Measurements from ENCODE around the gene HOXB2.

DNA sequence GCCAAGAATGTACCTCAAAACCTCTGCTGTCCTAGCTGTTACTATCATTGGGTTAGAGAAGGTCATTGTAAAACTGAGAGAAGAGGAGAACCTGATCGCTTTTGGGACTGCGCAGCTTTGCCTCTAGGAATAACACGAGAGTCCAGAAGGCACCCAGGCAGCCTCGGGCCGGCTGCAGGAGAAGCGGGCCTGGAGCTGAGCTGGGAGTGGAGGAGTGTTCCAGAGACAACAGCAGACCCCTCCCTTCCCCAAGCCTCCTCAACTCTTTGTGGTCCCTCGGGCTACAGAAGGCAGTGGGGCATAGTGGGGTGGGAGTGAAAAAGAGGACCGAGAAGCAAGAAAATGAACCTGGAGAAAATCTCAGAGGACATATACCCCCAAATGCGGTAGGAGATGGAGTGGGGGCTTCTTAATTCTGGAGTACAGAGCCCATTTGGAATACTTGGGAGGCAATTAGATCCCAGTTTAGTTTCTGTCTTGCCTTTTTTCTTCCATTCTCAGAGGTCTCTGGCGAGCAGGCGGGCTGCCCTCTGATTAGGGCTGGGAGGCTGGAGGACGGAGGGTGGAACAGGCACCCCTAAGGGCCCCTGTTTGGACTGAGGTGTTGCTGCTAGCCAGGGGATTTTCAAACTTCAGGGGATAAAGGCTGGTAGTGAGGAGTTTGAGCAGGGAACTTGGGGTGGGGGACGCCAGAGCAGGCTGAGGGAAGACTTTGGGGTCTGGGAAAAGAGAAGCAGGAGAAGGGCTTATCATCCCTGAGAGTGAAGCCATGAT, 13.3 kb upstream of the HOXB2 start:
- TF ChIP-seq, protein P1, sequence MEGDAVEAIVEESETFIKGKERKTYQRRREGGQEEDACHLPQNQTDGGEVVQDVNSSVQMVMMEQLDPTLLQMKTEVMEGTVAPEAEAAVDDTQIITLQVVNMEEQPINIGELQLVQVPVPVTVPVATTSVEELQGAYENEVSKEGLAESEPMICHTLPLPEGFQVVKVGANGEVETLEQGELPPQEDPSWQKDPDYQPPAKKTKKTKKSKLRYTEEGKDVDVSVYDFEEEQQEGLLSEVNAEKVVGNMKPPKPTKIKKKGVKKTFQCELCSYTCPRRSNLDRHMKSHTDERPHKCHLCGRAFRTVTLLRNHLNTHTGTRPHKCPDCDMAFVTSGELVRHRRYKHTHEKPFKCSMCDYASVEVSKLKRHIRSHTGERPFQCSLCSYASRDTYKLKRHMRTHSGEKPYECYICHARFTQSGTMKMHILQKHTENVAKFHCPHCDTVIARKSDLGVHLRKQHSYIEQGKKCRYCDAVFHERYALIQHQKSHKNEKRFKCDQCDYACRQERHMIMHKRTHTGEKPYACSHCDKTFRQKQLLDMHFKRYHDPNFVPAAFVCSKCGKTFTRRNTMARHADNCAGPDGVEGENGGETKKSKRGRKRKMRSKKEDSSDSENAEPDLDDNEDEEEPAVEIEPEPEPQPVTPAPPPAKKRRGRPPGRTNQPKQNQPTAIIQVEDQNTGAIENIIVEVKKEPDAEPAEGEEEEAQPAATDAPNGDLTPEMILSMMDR (IDR thresholded peaks at IDR 0.05): no peak
- no peak for TF ChIP-seq JAZF1 (CRISPR knock-in tag; IDR thresholded peaks at IDR 0.05)
- no peak for TF ChIP-seq E2F1 (CRISPR knock-in tag; IDR thresholded peaks at IDR 0.05)
- TF ChIP-seq NR2C2 (CRISPR knock-in tag; IDR thresholded peaks at IDR 0.05): no peak
- no peak for TF ChIP-seq ZNF281 (CRISPR knock-in tag; IDR thresholded peaks at IDR 0.05)
- TF ChIP-seq ZBTB43 (CRISPR knock-in tag; IDR thresholded peaks at IDR 0.05): no peak
- TF ChIP-seq JUN (CRISPR knock-in tag; IDR thresholded peaks at IDR 0.05): no peak
- no peak for TF ChIP-seq CREM (CRISPR knock-in tag; IDR thresholded peaks at IDR 0.05)
- no peak for TF ChIP-seq ESRRA (CRISPR knock-in tag; IDR thresholded peaks at IDR 0.05; ENCODE audit: borderline replicate concordance)
- TF ChIP-seq ZNF263 (CRISPR knock-in tag; IDR thresholded peaks at IDR 0.05; ENCODE audit: low read depth): no peak
- TF ChIP-seq, protein P2, sequence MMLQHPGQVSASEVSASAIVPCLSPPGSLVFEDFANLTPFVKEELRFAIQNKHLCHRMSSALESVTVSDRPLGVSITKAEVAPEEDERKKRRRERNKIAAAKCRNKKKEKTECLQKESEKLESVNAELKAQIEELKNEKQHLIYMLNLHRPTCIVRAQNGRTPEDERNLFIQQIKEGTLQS (CRISPR knock-in tag; conservative IDR thresholded peaks at IDR 0.05): no peak
- TF ChIP-seq, protein P3, sequence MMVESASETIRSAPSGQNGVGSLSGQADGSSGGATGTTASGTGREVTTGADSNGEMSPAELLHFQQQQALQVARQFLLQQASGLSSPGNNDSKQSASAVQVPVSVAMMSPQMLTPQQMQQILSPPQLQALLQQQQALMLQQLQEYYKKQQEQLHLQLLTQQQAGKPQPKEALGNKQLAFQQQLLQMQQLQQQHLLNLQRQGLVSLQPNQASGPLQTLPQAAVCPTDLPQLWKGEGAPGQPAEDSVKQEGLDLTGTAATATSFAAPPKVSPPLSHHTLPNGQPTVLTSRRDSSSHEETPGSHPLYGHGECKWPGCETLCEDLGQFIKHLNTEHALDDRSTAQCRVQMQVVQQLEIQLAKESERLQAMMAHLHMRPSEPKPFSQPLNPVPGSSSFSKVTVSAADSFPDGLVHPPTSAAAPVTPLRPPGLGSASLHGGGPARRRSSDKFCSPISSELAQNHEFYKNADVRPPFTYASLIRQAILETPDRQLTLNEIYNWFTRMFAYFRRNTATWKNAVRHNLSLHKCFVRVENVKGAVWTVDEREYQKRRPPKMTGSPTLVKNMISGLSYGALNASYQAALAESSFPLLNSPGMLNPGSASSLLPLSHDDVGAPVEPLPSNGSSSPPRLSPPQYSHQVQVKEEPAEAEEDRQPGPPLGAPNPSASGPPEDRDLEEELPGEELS (CRISPR knock-in tag; IDR thresholded peaks at IDR 0.05): no peak
- no peak for TF ChIP-seq PREB (CRISPR knock-in tag; IDR thresholded peaks at IDR 0.05; ENCODE audit: borderline replicate concordance)
- no peak for TF ChIP-seq ZNF219 (CRISPR knock-in tag; IDR thresholded peaks at IDR 0.05; ENCODE audit: borderline replicate concordance)

Measured in WTC11 (cell line).